HL-60 (cell line): ENCODE data around the gene GLIS1.

Source experiments
- GABPA ChIP-seq: IDR thresholded peaks from 2 replicates; pipeline ENCODE4 v1.6.1; 2012; ENCODE audit warnings: low read depth
- POLR2AphosphoS5 ChIP-seq: IDR thresholded peaks from 2 replicates; pipeline ENCODE4 v1.6.1; 2012; ENCODE audit warnings: low read depth
- TF ChIP-seq, protein P1 (sequence below): IDR thresholded peaks from one replicate; pipeline ENCODE4 v1.5.1; 2011; ENCODE audit warnings: low read length, control low read depth, inconsistent platforms; ENCODE audit not compliant: insufficient read depth
- TF ChIP-seq, protein P2 (sequence below): IDR thresholded peaks from 2 replicates; pipeline ENCODE4 v1.6.1; 2012; ENCODE audit warnings: low read depth; ENCODE audit not compliant: insufficient replicate concordance

DNA sequence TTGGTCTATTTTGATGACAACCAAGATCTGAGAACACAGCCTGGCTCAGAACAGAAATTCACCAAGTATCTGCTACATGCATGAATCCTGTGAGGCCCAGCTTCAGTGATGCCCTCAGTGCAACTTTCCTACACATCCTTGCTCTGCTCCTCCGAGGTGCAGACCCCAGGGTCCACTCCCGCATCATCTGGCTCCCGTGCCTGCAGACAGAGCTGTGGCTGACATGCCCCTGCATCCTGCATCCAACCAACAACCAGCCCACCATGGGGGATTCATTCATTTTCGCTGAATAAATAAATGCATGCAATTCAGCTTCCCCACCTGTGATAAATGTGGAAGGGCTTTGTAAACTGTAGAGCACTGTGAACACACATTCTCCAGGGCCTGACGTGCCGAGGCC, 112.3 kb downstream of the GLIS1 start:
- TF ChIP-seq, protein P1, sequence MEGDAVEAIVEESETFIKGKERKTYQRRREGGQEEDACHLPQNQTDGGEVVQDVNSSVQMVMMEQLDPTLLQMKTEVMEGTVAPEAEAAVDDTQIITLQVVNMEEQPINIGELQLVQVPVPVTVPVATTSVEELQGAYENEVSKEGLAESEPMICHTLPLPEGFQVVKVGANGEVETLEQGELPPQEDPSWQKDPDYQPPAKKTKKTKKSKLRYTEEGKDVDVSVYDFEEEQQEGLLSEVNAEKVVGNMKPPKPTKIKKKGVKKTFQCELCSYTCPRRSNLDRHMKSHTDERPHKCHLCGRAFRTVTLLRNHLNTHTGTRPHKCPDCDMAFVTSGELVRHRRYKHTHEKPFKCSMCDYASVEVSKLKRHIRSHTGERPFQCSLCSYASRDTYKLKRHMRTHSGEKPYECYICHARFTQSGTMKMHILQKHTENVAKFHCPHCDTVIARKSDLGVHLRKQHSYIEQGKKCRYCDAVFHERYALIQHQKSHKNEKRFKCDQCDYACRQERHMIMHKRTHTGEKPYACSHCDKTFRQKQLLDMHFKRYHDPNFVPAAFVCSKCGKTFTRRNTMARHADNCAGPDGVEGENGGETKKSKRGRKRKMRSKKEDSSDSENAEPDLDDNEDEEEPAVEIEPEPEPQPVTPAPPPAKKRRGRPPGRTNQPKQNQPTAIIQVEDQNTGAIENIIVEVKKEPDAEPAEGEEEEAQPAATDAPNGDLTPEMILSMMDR = no peak
- TF ChIP-seq POLR2AphosphoS5 (no peak), GABPA (no peak)
- TF ChIP-seq, protein P2, sequence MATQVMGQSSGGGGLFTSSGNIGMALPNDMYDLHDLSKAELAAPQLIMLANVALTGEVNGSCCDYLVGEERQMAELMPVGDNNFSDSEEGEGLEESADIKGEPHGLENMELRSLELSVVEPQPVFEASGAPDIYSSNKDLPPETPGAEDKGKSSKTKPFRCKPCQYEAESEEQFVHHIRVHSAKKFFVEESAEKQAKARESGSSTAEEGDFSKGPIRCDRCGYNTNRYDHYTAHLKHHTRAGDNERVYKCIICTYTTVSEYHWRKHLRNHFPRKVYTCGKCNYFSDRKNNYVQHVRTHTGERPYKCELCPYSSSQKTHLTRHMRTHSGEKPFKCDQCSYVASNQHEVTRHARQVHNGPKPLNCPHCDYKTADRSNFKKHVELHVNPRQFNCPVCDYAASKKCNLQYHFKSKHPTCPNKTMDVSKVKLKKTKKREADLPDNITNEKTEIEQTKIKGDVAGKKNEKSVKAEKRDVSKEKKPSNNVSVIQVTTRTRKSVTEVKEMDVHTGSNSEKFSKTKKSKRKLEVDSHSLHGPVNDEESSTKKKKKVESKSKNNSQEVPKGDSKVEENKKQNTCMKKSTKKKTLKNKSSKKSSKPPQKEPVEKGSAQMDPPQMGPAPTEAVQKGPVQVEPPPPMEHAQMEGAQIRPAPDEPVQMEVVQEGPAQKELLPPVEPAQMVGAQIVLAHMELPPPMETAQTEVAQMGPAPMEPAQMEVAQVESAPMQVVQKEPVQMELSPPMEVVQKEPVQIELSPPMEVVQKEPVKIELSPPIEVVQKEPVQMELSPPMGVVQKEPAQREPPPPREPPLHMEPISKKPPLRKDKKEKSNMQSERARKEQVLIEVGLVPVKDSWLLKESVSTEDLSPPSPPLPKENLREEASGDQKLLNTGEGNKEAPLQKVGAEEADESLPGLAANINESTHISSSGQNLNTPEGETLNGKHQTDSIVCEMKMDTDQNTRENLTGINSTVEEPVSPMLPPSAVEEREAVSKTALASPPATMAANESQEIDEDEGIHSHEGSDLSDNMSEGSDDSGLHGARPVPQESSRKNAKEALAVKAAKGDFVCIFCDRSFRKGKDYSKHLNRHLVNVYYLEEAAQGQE = no peak
